ENCODE measurements around the gene ZGPAT.

DNA sequence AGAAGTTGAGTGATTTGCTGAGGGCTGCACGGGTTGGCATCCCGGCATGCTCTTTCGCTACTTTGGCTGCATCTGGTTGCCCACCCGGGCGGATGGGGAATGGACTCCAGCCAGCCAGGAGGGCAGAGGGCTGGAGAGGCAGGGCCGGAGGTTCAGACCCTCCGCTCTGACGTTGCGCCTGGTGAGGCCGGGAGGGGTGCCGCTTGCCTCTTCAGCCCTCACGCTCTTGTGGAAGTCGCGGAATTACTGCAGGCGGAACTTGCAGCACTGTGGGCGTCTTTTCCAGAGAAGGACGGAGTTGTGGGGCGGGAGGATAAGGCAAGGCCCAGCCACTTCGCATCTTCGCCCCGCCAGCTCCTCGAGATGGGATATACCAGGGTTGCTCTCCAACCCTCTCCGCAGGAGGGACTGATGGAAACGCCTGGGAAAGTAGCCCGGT lies 49.1 kb upstream of the ZGPAT start:
- TF ChIP-seq, protein P1, sequence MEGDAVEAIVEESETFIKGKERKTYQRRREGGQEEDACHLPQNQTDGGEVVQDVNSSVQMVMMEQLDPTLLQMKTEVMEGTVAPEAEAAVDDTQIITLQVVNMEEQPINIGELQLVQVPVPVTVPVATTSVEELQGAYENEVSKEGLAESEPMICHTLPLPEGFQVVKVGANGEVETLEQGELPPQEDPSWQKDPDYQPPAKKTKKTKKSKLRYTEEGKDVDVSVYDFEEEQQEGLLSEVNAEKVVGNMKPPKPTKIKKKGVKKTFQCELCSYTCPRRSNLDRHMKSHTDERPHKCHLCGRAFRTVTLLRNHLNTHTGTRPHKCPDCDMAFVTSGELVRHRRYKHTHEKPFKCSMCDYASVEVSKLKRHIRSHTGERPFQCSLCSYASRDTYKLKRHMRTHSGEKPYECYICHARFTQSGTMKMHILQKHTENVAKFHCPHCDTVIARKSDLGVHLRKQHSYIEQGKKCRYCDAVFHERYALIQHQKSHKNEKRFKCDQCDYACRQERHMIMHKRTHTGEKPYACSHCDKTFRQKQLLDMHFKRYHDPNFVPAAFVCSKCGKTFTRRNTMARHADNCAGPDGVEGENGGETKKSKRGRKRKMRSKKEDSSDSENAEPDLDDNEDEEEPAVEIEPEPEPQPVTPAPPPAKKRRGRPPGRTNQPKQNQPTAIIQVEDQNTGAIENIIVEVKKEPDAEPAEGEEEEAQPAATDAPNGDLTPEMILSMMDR (conservative IDR thresholded peaks at IDR 0.05) = no peak
- no peak for TF ChIP-seq EZH2 (IDR thresholded peaks at IDR 0.05; ENCODE audit: low read depth)
